GM21529 (cell line): ENCODE results near the gene DHX9.

ENCODE experiments used
- ATAC-seq: cut with Tn5 transposase; IDR thresholded peaks from one replicate; pipeline ENCODE4 v1.9.1; 2021; ENCODE audit not compliant: unreplicated experiment

Gene DHX9

DNA sequence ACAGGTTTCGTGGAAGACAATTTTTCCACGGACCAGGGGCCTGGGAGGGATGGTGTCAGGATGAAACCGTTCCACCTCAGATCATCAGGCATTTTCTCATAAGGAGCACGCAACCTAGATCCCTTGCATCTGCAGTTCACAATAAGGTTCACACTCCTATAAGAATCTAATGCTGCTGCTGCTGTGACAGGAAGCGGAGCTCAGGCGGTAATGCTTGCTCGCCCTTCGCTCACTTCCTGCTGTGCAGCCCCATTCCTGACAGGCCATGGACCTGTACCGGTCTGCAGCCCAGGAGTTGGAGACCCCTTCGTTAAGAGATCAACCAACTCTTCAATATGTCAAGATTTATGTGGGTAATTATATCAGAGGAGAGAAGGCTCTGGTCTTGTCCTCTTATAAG is 3.3 kb upstream of the DHX9 start:
- no peak for ATAC-seq

DNA sequence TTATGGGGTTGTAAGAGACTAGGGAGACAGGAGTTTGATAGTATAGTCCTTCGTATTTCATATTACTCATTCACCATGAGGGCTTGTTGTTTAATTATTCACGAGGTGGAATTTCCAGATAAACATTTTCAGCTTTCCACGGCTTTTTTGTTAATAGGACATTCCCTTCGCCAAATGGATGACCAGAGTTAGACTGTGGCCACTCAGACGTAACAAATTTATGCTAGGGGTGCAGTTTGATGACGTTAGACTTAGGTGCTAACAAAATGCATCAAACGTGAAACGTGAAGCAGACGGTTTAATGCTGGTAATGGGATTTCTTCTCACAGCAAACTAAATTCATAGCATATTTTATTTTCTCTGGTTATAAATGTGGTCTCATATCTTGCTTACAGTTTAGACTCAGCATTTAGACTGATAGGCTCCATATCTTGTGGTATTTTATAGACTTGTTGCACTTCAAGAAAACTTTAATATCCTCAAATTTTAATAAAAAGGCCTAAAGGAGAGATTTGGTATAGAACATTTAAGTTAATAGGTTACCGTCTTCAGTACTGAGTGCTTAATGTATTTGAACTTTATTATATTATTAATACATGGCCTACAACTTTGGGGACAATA is 2.3 kb downstream of the DHX9 start:
- no peak for ATAC-seq

DNA sequence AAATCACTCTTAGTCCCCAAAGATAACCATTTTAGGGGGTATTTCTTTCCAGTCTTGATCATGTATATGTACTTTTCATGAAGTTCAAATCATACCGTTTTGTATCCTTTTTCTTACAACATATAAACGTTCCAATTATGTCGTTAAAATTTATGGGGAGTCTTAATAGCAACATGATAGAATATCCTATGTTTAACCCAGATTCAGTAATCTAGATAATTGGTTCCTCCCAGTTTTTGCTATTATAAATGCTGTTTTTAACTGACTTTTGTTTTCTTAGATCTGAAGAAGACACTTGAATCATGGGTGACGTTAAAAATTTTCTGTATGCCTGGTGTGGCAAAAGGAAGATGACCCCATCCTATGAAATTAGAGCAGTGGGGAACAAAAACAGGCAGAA is 3.1 kb downstream of the DHX9 start:
- ATAC-seq, result no peak

DNA sequence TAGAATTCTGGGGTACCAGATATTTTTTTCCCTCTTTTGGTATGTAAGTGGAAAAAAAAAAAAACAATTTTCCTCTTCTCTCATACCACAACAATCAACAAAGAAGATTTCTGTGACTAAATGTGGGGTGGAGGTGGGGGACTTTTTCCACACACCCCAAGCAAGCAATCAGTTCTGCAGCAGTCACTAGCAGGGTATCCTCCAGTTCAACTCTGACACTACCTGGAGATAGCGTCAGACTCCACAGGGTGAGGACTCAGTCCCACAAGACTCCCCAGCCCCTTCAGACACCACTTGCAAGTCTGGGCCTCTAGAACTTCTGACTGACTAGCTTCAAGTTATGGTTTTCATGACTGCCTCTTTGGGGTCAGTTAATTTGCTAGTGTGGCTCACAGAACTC is 6.2 kb downstream of the DHX9 start:
- no peak for ATAC-seq

DNA sequence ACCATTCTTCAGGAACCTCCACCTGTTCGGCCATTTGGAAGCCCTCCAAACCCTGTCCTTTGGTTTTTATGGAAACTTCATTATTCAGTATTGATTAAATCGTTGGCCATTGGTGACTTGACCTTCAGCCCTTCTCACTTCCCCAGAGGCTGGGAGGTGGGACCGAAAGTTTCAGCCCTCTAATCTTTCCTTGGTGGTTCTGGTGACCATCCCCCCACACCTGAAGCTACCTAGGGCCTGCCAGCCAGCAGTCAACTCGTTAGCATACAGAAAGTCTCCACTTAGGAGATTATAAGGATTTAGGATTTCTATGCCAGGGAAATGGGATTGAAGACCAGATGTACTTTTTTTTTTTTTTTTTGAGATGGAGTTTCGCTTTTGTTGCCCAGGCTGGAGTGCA is 6.7 kb downstream of the DHX9 start:
- no peak for ATAC-seq

GRCh38 chr1:182847105-182847504 is 8.0 kb downstream of the DHX9 start:
- ATAC-seq, result no peak

- ATAC-seq, result no peak
These were observed 9.6 kb downstream of the DHX9 start for GRCh38 chr1:182848736-182849135.

GRCh38 chr1:182850319-182850718 is 11.2 kb downstream of the DHX9 start:
- no peak for ATAC-seq

- ATAC-seq, result no peak
These were observed 12.7 kb downstream of the DHX9 start for GRCh38 chr1:182851825-182852224.

- ATAC-seq, result no peak
These were observed 16.8 kb downstream of the DHX9 start for GRCh38 chr1:182855911-182856310.

GRCh38 chr1:182857212-182857611 is 18.1 kb downstream of the DHX9 start:
- no peak for ATAC-seq

DNA sequence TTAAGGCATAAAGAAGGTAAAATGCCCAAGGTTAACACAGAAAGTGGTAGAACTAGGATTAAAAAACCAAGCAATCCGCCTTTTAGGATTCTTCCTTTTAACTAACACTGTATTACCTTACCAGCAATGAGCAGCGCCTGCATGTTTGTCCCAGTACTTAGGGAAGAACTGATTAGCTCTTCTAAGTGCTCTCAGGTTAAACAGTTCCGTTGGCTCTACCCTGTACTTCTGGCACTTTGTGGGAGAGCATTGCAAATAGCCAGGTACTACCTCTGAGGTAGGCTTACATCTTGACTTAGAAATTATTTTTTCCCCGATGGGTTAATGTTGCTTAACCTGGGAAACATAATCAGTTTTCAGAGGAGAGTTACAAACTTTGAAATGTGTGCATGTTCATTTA is 21.5 kb downstream of the DHX9 start:
- ATAC-seq, result no peak

DNA sequence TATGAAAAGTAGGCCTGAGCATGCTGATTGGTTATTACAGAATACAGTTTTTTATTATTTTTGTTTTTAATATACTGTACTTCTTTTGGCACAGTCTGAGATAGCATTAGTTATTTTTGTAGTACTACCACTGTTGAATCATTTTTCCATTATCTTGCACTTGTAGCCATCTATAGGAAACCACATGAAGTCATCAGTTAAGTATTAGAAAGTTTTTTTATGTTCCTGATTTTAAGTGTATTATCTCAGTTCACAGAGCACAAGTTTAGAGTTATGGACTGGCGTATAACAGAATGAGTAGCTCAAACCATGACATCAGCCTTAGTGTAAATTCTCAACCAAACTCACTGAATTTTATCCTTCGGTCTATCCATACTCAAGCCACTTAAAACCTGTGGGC is 22.8 kb downstream of the DHX9 start:
- no peak for ATAC-seq

GRCh38 chr1:182862827-182863226 is 23.7 kb downstream of the DHX9 start:
- no peak for ATAC-seq

DNA sequence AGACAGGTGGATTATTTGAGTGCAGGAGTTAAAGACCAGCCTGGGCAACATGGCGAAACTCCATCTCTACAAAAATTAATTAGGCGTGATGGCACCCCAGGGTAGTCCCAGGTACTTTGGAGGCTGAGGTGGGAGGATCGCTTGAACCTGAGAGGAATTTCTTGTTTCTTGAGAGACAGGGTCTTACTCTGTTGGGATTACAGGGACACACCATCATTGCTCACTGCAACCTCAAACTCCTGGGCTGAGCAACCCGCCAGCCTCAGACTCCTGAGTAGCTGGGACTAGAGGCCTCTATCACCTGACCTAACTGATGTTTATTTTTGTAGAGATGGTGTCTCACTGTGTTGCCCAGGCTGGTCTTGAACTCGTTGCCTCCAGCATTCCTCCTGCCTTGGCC is 24.8 kb downstream of the DHX9 start:
- no peak for ATAC-seq

- ATAC-seq, result no peak
These were observed 28.7 kb downstream of the DHX9 start for GRCh38 chr1:182867861-182868260.

DNA sequence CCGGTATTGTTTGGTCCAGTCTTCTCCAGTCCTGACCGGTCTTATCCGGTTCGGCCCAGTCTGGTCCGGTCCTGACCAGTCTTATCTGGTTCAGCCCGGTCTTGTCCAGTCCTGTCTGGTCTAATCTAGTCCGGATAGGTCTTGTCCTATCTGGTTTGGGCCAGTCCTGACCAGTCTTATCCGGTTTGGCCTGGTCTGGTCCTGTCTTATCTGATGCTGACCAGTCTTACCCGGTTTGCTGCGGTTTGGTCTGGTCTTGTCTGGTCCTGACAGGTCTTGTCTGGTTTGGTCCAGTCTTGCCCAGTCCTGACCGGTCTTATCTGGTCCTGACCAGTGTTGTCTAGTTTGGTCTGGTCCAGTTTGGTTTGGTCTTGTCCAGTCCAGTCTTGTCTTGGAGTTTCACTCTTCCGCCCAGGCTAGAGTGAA is 30.1 kb downstream of the DHX9 start:
- no peak for ATAC-seq

DNA sequence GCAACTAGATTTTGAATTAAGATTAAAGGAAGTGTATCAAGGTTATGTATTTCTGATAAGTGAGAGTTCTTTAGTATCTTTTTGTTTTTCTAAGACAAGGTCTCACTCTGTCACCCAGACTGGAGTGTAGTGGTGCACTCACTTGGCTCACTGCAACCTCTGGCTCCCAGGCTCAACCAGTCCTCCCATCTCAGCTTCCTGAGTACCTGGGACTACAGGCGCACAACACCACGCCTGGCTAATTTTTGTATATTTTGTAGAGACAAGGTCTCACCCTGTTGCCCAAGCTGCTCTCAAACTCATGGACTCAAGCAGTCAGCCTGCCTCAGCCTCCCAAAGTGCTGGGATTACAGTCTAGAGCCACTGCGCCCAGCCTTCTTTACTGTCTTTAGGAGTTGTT is 33.7 kb downstream of the DHX9 start:
- ATAC-seq, result no peak

GRCh38 chr1:182875889-182876288 is 36.7 kb downstream of the DHX9 start:
- no peak for ATAC-seq

DNA sequence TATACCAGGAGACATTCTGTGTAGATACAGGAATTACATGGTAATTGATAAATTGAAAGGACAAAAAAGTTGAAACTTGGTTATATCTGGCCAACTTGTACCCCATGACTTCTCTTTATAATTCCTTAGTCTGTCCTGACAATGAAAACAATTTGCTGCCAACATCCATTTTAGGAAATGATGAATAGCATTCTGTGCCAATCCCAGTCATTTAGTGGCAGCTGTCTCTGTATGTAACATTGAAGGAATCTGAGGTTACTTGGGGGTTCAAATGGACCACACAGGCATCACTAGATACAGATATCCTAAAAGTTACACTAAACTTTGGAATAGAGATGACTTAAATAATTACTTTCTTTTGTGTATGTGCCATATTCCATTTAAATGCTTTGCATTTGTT is 38.2 kb downstream of the DHX9 start:
- no peak for ATAC-seq

DNA sequence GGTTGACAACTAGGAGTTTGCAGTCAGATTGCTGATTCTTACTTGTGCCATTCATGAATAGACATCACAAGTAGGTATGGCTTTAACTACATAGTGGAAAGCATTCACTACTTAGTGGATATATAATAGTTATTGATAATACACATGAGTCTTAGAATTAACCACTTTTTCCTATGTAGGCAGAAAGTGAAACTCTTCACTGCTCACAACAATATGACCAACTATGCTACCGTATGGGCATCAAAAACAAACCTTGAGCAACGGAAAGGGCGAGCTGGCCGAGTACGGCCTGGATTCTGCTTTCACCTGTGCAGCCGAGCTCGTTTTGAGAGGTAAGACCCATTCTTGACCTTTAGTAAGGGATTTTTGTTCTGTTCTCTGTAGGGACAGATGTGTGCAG is 38.7 kb downstream of the DHX9 start:
- no peak for ATAC-seq

DNA sequence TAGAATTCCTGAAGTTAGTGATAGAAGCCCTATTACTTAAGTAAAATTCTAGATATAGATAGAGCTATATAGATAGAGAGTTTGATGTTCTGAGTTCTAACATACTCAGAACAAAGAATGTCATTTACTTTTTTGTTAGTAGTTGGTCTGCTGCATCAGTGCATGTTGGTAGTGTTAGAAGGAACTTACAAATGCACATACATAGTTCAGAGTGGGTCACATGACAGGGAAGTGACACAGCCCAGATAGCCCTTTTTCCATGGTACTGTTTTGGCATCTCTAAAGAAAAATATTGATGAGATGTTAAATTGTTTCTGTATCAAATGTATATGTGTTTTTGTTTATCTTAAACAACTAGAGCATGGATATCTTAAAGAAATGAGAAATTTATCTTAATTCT is 45.7 kb downstream of the DHX9 start:
- ATAC-seq, result no peak

DNA sequence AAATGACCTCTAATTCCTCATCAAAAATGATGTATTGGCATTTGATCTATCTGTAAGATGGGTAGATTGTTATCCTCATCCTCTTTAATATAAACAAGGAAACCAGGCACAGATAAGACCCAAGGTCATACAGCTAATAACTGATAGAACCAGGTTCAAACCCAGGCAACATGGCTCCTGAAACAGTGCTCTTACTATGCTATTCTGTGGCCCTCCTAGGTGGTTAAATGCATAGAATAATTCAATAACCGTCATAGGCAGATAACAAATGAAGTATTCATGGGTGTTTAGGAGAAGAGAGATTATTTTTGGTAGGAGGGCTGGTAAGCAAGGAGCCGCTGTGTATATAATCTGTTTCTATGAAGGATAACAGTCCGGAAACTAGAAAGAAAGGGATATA is 46.4 kb downstream of the DHX9 start:
- no peak for ATAC-seq

- ATAC-seq, result no peak
These were observed 47.8 kb downstream of the DHX9 start for GRCh38 chr1:182886985-182887384.
